Kidney epithelial cell (primary cell): ENCODE results near the gene ALG9. TPM values are rescaled to one million over a fixed set of nuclear protein-coding genes. Genes with fewer than 3 reads are reported as not detected.

Source experiments
- DNase-seq: peaks from one replicate; pipeline ENCODE4 v3.0.0-alpha.2; 2010; ENCODE audit warnings: low read depth
- H3K27me3 ChIP-seq: 2 replicates; pipeline ENCODE4 v1.6.0; 2011; ENCODE audit warnings: low read length; ENCODE audit not compliant: control insufficient read depth, insufficient read depth
- H3K36me3 ChIP-seq: 2 replicates; pipeline ENCODE4 v1.5.1; 2011; ENCODE audit warnings: low read length; ENCODE audit not compliant: control insufficient read depth, insufficient read depth
- H3K4me3 ChIP-seq: 2 replicates; pipeline ENCODE4 v1.5.1; 2011; ENCODE audit warnings: low read depth, mild to moderate bottlenecking, control low read depth, low read length
- CTCF ChIP-seq: IDR thresholded peaks from 2 replicates; pipeline ENCODE4 v1.5.1; 2011; ENCODE audit warnings: mild to moderate bottlenecking, moderate library complexity, low read length, control low read depth, inconsistent platforms; ENCODE audit not compliant: insufficient read depth, poor library complexity, severe bottlenecking
- total RNA-seq: library from RNA; depleted of rRNA; stranded (reverse); fragments of >200 nt; gene quantifications from 2 replicates; pipeline ENCODE4 v1.2.3, GENCODE V29; 2015

The ALG9 gene
- total RNA-seq, 1 donor from 2014 or later: 33.8 TPM

GRCh38 chr11:111819161-111819828 lies 52.1 kb downstream of the ALG9 start:
- DNase-seq: no peak
- H3K4me3 ChIP-seq: no peak overlapping the region
- H3K27me3 ChIP-seq: no peaks in the 10 kb centered on the region
- peaks cover 1% of the 10 kb centered on the region for H3K36me3 ChIP-seq
- no peak for TF ChIP-seq CTCF

GRCh38 chr11:111815489-111815888 lies 55.9 kb downstream of the ALG9 start:
- DNase-seq: no peak
- no peak overlapping the region for H3K4me3 ChIP-seq
- H3K36me3 ChIP-seq: peaks cover 1% of the 10 kb centered on the region
- no peak for TF ChIP-seq CTCF
- no peaks in the 10 kb centered on the region for H3K27me3 ChIP-seq

DNA sequence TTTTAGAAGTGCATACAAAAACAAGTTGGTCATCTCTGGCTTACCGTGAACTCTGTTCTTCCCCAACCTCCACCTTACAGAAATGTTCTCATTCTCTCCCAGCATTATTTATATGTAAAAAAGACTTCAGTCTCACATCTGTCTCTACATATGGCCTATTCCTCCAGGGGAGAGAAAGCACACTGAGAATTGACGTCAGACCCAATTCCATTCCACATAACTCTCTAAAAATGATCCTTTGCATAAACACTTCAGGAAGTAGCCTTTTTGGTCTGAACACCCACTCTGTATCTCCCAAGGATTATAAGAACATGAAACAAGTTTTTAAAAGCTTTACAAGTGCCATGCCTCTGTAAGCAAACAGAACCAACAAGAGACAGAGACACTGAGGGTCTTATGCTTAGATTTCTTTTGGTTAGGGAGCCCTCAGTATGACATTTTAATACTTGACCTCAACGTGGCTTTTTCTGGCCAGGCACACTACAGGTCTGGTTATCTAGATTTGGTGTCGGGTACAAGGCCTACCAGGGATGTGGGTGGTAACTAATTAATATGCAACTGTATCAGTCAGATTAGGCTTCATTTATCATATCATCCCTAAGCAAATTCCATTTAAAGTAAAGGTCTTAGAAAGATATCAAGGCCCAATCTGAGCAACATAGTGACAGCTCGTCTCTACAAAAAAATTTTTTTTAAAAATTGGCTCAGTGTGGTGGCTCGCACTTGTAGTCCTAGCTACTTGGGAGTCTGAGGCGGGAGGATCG lies 56.6 kb downstream of the ALG9 start:
- Histone ChIP-seq H3K4me3 (no peak overlapping the region), H3K36me3 (peaks cover 1% of the 10 kb centered on the region), H3K27me3 (no peaks in the 10 kb centered on the region)
- no peak for TF ChIP-seq CTCF
- no peak for DNase-seq

- Histone ChIP-seq H3K36me3 (peaks cover 1% of the 10 kb centered on the region), H3K4me3 (no peak overlapping the region), H3K27me3 (no peaks in the 10 kb centered on the region)
- DNase-seq: no peak
- no peak for TF ChIP-seq CTCF
These were observed 57.3 kb downstream of the ALG9 start for GRCh38 chr11:111814106-111814505.

- Histone ChIP-seq H3K36me3 (peaks cover under 1% of the 10 kb centered on the region), H3K27me3 (no peaks in the 10 kb centered on the region), H3K4me3 (no peak overlapping the region)
- DNase-seq: no peak
- no peak for TF ChIP-seq CTCF
These were observed 59.2 kb downstream of the ALG9 start for GRCh38 chr11:111812211-111812610.

DNA sequence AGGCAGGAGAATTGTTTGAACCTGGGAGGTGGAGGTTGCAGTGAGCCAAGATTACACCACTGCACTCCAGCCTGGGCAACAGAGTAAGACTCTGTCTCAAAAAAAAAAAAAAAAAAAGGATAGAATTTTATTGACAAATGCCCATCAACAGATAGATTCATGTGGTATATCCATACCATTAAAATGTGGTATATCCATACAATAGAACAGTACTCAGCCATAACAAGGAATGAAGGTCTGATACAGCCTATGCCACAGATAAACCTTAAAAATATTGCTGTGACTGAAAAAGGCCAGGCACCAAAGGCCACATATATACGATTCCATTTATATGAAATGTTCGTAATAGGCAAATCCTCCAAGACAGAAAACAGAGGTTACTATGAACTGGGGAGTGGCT lies 59.9 kb downstream of the ALG9 start:
- TF ChIP-seq CTCF: no peak
- H3K27me3 ChIP-seq: no peaks in the 10 kb centered on the region
- H3K4me3 ChIP-seq: no peak overlapping the region
- no peak for DNase-seq
- no peaks in the 10 kb centered on the region for H3K36me3 ChIP-seq
